SK-N-SH (cell line): Measurements from ENCODE around the gene NTNG1.

Experiments used
- CTCF ChIP-seq: fragments of 200-600 bp; sonication (generic); IDR thresholded peaks from 2 replicates; pipeline ENCODE4 v1.6.1; 2017; ENCODE audit warnings: antibody characterized with exemption, mild to moderate bottlenecking, moderate library complexity
- RAD21 ChIP-seq: IDR thresholded peaks from 2 replicates; pipeline ENCODE4 v1.6.1; 2012; ENCODE audit warnings: mild to moderate bottlenecking, low read length

- TF ChIP-seq RAD21 (no peak), CTCF (no peak)
Observed at GRCh38 chr1:107442551-107442950, 301.7 kb downstream of the NTNG1 start.
